ENCODE data around the gene CLDN6. TPM values are rescaled to one million over a fixed set of nuclear protein-coding genes. Genes with fewer than 3 reads are reported as not detected.

CLDN6 gene
- total and polyA plus RNA-seq, 2 of the 13 experiments (the other 11 are each of a cell fraction or from before 2014, with no cell fraction given): 5.9 to 7.6 TPM

- TF ChIP-seq ZNF574 (CRISPR knock-in tag; IDR thresholded peaks at IDR 0.05) (peak; percentile 17; the same call in 1 of the 2 replicates), FOXA3 (CRISPR knock-in tag; IDR thresholded peaks at IDR 0.05) (peak; percentile 9; the same call in 1 of the 2 replicates), MXD1 (CRISPR knock-in tag; IDR thresholded peaks at IDR 0.05) (peak; percentile 55; the same call in 1 of the 2 replicates), NFKBIZ (CRISPR knock-in tag; IDR thresholded peaks at IDR 0.05) (peak; percentile 22; the same call in 1 of the 2 replicates), FOXO1 (CRISPR knock-in tag; IDR thresholded peaks at IDR 0.05) (0 out of 2 replicates have a peak, but pooled peaks have one; percentile 6), NFAT5 (CRISPR knock-in tag; IDR thresholded peaks at IDR 0.05) (no peak), ZNF496 (CRISPR knock-in tag; IDR thresholded peaks at IDR 0.05; ENCODE audit: insufficient replicate concordance) (no peak), RXRB (CRISPR knock-in tag; IDR thresholded peaks at IDR 0.05; ENCODE audit: borderline replicate concordance) (peak; percentile 46; the same call in 1 of the 2 replicates), ZMYM2 (CRISPR knock-in tag; IDR thresholded peaks at IDR 0.05) (peak; percentile 95), TOPORS (CRISPR knock-in tag; IDR thresholded peaks at IDR 0.05) (no peak), ELF4 (CRISPR knock-in tag; IDR thresholded peaks at IDR 0.05; ENCODE audit: borderline replicate concordance) (0 out of 2 replicates have a peak, but pooled peaks have one; percentile 2), HNF4G (IDR thresholded peaks at IDR 0.05; ENCODE audit: borderline replicate concordance, low read depth, low read length) (peak; percentile 21; the same call in 1 of the 2 replicates), HNF4G (CRISPR knock-in tag; IDR thresholded peaks at IDR 0.05; ENCODE audit: borderline replicate concordance, low read depth) (peak; percentile 22; the same call in 1 of the 2 replicates), SP1 (IDR thresholded peaks at IDR 0.05) (no peak), SP1 (CRISPR knock-in tag; IDR thresholded peaks at IDR 0.05) (peak; percentile 17; the same call in 1 of the 2 replicates), ARNT2 (CRISPR knock-in tag; IDR thresholded peaks at IDR 0.05; ENCODE audit: low read depth) (0 out of 2 replicates have a peak, but pooled peaks have one; percentile 19), GATAD1 (CRISPR knock-in tag; IDR thresholded peaks at IDR 0.05) (peak; percentile 67), CBX1 (IDR thresholded peaks at IDR 0.05; ENCODE audit: low read depth) (peak; percentile 44), RCOR2 (CRISPR knock-in tag; IDR thresholded peaks at IDR 0.05) (peak; percentile 66; the same call in 1 of the 2 replicates), ZSCAN21 (CRISPR knock-in tag; IDR thresholded peaks at IDR 0.05; ENCODE audit: borderline replicate concordance) (0 out of 2 replicates have a peak, but pooled peaks have one; percentile 39), ZBTB7A (CRISPR knock-in tag; IDR thresholded peaks at IDR 0.05) (peak; percentile 42; the same call in 1 of the 2 replicates), SP140L (CRISPR knock-in tag; IDR thresholded peaks at IDR 0.05; ENCODE audit: borderline replicate concordance) (no peak)
Observed at GRCh38 chr16:2981177-2981898, 36.6 kb downstream of the CLDN6 start (continued).
